Caco-2 (cell line): ENCODE data around the gene DAD1. TPM values are rescaled to one million over a fixed set of nuclear protein-coding genes. Genes with fewer than 3 reads are reported as not detected.

Experiments
- BruUV-seq: library from RNA; stranded (reverse); fragments of 400-500 nt; replicated peaks from 2 replicates; lab custom pipeline; 2021; lab: Mats Ljungman, UMichigan
- CTCF ChIA-PET: fragments of 300-600 bp; sonication (Branson Sonifier 250); formaldehyde crosslinking; loops from one replicate; lab custom pipeline; 2022; ENCODE audit warnings: antibody characterized with exemption; lab: Charles Lee
- POLR2A ChIA-PET: fragments of 300-600 bp; sonication (Branson Sonifier 250); formaldehyde crosslinking; loops from one replicate; lab custom pipeline; 2022; ENCODE audit warnings: antibody characterized with exemption; lab: Charles Lee
- DNase-seq, 2 experiments: peaks; one replicate each; pipeline versions ENCODE4 v3.0.0 to v3.0.0-alpha.2; 2020 to 2022
- H3K27me3 ChIP-seq: replicated peaks from 2 replicates; pipeline ENCODE4 v1.6.0; 2011; ENCODE audit warnings: low read length; ENCODE audit not compliant: control insufficient read depth, insufficient read depth
- H3K36me3 ChIP-seq: 2 replicates; pipeline ENCODE4 v1.5.1; 2011; ENCODE audit warnings: low read length; ENCODE audit not compliant: control insufficient read depth, insufficient read depth
- H3K4me1 ChIP-seq: fragments of 250-450 bp; sonication (Bioruptor Pico); 2 replicates; pipeline ENCODE4 v1.5.1; 2020; ENCODE audit warnings: mild to moderate bottlenecking
- H3K4me3 ChIP-seq: 2 replicates; pipeline ENCODE4 v1.5.1; 2011; ENCODE audit warnings: low read depth, mild to moderate bottlenecking, control low read depth, low read length
- H3K9me3 ChIP-seq: fragments of 250-450 bp; sonication (Bioruptor Pico); 2 replicates; pipeline ENCODE4 v1.5.1; 2020; ENCODE audit warnings: mild to moderate bottlenecking, moderate library complexity
- H3K27ac Mint-ChIP-seq: one replicate; pipeline ENCODE4 v1.8.0; 2022; ENCODE audit warnings: mixed read lengths; ENCODE audit not compliant: unreplicated experiment
- H3K27me3 Mint-ChIP-seq: one replicate; pipeline ENCODE4 v1.8.0; 2022; ENCODE audit warnings: mixed read lengths; ENCODE audit not compliant: insufficient read depth, unreplicated experiment
- H3K36me3 Mint-ChIP-seq: one replicate; pipeline ENCODE4 v1.8.0; 2022; ENCODE audit warnings: mild to moderate bottlenecking, mixed read lengths; ENCODE audit not compliant: insufficient read depth, unreplicated experiment
- H3K4me1 Mint-ChIP-seq: one replicate; pipeline ENCODE4 v1.8.0; 2022; ENCODE audit warnings: low read depth, mixed read lengths; ENCODE audit not compliant: unreplicated experiment
- H3K4me3 Mint-ChIP-seq: one replicate; pipeline ENCODE4 v1.8.0; 2022; ENCODE audit warnings: mild to moderate bottlenecking, moderate library complexity, mixed read lengths; ENCODE audit not compliant: unreplicated experiment
- H3K9me3 Mint-ChIP-seq: one replicate; pipeline ENCODE4 v1.8.0; 2022; ENCODE audit warnings: mixed read lengths; ENCODE audit not compliant: unreplicated experiment
- CTCF ChIP-seq, 2 experiments: fragments of 200-600 bp in 1 of 2; IDR thresholded peaks; 1 replicate in 1 of 2; 2 replicates in 1 of 2; pipeline versions ENCODE4 v1.5.1 to v1.8.0; 2011 to 2022; ENCODE audit warnings: antibody characterized with exemption in 1 of 2, control low read depth in 1 of 2, inconsistent platforms in 1 of 2, low read depth in 1 of 2, low read length in 1 of 2, mild to moderate bottlenecking in 1 of 2, moderate library complexity in 1 of 2; ENCODE audit not compliant: insufficient read depth in 1 of 2, severe bottlenecking in 1 of 2, unreplicated experiment in 1 of 2
- intact Hi-C: fragments of 100-400 bp; cut with micrococcal nuclease; formaldehyde crosslinking; loops from one replicate; pipeline ENCODE4 v1.10.0; 2022; ENCODE audit not compliant: unreplicated experiment
- total RNA-seq: library from RNA; stranded (reverse); gene quantifications from 2 replicates; pipeline ENCODE4 v1.2.3, GENCODE V29; 2022

The DAD1 gene
- total RNA-seq, 1 experiment from 2014 or later: 160 TPM

GRCh38 chr14:22533057-22533704 is 55.8 kb downstream of the DAD1 start:
- Histone ChIP-seq H3K4me3 (no peak overlapping the region), H3K9me3 (no peaks in the 10 kb centered on the region), H3K4me1 (peaks cover 11% of the 10 kb centered on the region), H3K27me3 (no peaks in the 10 kb centered on the region), H3K36me3 (no peaks in the 10 kb centered on the region)
- no peak for DNase-seq
- ChIA-PET CTCF (interaction anchor here (0.7 kb wide), 1 partner anchor 37 kb away, joined by 3 read pairs; no protein-coding TSS in a partner anchor), POLR2A (no interaction called here)
- no peaks in the 10 kb centered on the region for H3K27me3 Mint-ChIP-seq
- H3K27ac Mint-ChIP-seq: no peak overlapping the region
- intact Hi-C loops: no loop called here
- H3K4me3 Mint-ChIP-seq: no peak overlapping the region
- no peak for TF ChIP-seq CTCF (IDR thresholded peaks at IDR 0.05; ENCODE audit: insufficient read depth in 1 of 2, low read depth in 1 of 2, low read length in 1 of 2, severe bottlenecking in 1 of 2, unreplicated experiment in 1 of 2)
- H3K36me3 Mint-ChIP-seq: no peaks in the 10 kb centered on the region
- no peaks in the 10 kb centered on the region for H3K9me3 Mint-ChIP-seq
- BruUV-seq: no TSS peak
- no peaks in the 10 kb centered on the region for H3K4me1 Mint-ChIP-seq

GRCh38 chr14:22532345-22533056 is 56.5 kb downstream of the DAD1 start:
- Mint-ChIP-seq H3K36me3 (no peaks in the 10 kb centered on the region), H3K27me3 (no peaks in the 10 kb centered on the region), H3K4me1 (no peaks in the 10 kb centered on the region), H3K9me3 (no peaks in the 10 kb centered on the region), H3K27ac (no peak overlapping the region), H3K4me3 (no peak overlapping the region)
- Histone ChIP-seq H3K36me3 (no peaks in the 10 kb centered on the region), H3K9me3 (no peaks in the 10 kb centered on the region), H3K4me1 (peaks cover 11% of the 10 kb centered on the region), H3K27me3 (no peaks in the 10 kb centered on the region), H3K4me3 (no peak overlapping the region)
- POLR2A ChIA-PET: no interaction called here
- TF ChIP-seq CTCF (IDR thresholded peaks at IDR 0.05; ENCODE audit: insufficient read depth in 1 of 2, low read depth in 1 of 2, low read length in 1 of 2, severe bottlenecking in 1 of 2, unreplicated experiment in 1 of 2): no peak
- CTCF ChIA-PET: interaction anchor here (0.7 kb wide), 1 partner anchor 38 kb away, joined by 3 read pairs; no protein-coding TSS in a partner anchor
- no TSS peak for BruUV-seq
- intact Hi-C loops: no loop called here
- no peak for DNase-seq

- no peak overlapping the region for H3K4me3 Mint-ChIP-seq
- ChIA-PET CTCF (no interaction called here), POLR2A (no interaction called here)
- H3K27me3 ChIP-seq: no peaks in the 10 kb centered on the region
- H3K36me3 ChIP-seq: no peaks in the 10 kb centered on the region
- H3K27ac Mint-ChIP-seq: no peak overlapping the region
- H3K4me1 ChIP-seq: peaks cover 5% of the 10 kb centered on the region
- BruUV-seq: no TSS peak
- no peaks in the 10 kb centered on the region for H3K36me3 Mint-ChIP-seq
- no peak overlapping the region for H3K4me3 ChIP-seq
- H3K9me3 ChIP-seq: no peaks in the 10 kb centered on the region
- TF ChIP-seq CTCF (IDR thresholded peaks at IDR 0.05; ENCODE audit: insufficient read depth in 1 of 2, low read depth in 1 of 2, low read length in 1 of 2, severe bottlenecking in 1 of 2, unreplicated experiment in 1 of 2): no peak
- H3K4me1 Mint-ChIP-seq: no peaks in the 10 kb centered on the region
- no peaks in the 10 kb centered on the region for H3K27me3 Mint-ChIP-seq
- H3K9me3 Mint-ChIP-seq: no peaks in the 10 kb centered on the region
- DNase-seq: no peak
- intact Hi-C loops: no loop called here
Observed at GRCh38 chr14:22531451-22532344, 57.3 kb downstream of the DAD1 start.
